ENCODE data around the gene FKBP9. TPM values are rescaled to one million over a fixed set of nuclear protein-coding genes. Genes with fewer than 3 reads are reported as not detected.

The FKBP9 gene
- polyA plus RNA-seq, 1 donor (not counting 4 experiments of a cell fraction or from before 2014, with no cell fraction given), result 92.2 TPM

DNA sequence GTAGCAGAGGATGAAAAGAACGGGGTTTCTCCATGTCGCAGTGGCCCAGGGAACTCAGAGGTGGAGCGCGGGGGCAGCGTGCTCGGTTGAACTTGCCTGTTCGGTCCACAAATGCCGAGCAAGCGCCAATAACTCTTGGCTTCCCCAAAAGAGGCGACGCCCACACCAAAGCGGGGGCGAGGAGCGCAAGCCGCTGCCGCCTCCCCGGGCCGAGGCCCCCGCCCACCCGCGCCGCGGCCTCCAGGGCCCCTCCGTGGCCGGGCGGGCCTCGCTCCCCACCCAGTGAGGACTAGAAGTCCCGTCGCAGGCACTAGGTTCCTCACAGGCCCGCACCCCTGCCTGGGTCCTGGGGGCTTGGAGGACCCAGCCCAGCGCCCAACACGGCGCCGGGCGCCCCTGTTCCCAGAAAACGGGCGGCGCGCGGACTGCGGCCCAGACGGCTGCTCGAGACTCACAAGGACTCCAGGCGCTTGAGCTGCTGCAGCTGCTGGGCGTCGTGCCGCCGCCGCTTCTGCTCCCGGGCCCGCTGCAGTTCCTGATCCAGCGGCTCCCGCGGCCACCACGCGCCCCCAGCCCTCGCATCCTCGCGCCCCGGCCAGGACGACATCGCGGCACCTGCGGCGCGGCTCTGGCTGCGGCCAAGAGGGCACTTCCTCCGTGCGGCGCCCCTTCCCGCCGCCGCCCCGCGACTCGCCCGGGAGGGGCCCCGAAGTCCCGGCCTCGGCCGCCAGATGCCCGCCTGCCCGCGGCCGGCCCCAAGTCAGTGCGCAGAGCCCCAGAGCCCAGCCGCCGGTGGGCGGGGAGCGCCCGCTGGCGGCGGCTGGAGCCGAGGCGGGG is 14.6 kb upstream of the FKBP9 start:
- DNase-seq (ENCODE audit: low read depth, low spot score) (no peak), FAIRE-seq (no peak)
- H3K9me1 ChIP-seq (ENCODE audit: control insufficient read depth, extremely low read depth, insufficient read depth, low read length), result no peaks in the 10 kb centered on the region
- H3K4me1 ChIP-seq (ENCODE audit: control insufficient read depth, extremely low read depth, insufficient read depth, low read length), result no peaks in the 10 kb centered on the region
- peak overlapping the region; percentile 76 for H3K27ac ChIP-seq (ENCODE audit: control insufficient read depth, insufficient read depth, low read length)
- H3K9me3 ChIP-seq (ENCODE audit: control insufficient read depth, low read depth, low read length), result no peaks in the 10 kb centered on the region
- no peak for TF ChIP-seq EZH2 (IDR thresholded peaks at IDR 0.05; ENCODE audit: low read length)
- TF ChIP-seq, protein P1, sequence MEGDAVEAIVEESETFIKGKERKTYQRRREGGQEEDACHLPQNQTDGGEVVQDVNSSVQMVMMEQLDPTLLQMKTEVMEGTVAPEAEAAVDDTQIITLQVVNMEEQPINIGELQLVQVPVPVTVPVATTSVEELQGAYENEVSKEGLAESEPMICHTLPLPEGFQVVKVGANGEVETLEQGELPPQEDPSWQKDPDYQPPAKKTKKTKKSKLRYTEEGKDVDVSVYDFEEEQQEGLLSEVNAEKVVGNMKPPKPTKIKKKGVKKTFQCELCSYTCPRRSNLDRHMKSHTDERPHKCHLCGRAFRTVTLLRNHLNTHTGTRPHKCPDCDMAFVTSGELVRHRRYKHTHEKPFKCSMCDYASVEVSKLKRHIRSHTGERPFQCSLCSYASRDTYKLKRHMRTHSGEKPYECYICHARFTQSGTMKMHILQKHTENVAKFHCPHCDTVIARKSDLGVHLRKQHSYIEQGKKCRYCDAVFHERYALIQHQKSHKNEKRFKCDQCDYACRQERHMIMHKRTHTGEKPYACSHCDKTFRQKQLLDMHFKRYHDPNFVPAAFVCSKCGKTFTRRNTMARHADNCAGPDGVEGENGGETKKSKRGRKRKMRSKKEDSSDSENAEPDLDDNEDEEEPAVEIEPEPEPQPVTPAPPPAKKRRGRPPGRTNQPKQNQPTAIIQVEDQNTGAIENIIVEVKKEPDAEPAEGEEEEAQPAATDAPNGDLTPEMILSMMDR (optimal IDR thresholded peaks at IDR 0.05 in 1 of 3, IDR thresholded peaks at IDR 0.05 in 1 of 3, conservative IDR thresholded peaks at IDR 0.05 in 1 of 3; ENCODE audit: extremely low read depth in 1 of 3, insufficient read depth in 2 of 3, low read length in 3 of 3), result peak in 2 of 3 experiments; percentile 54 to 67
- peak overlapping the region; percentile 77 to 94 (median 88) for H3K4me3 ChIP-seq (ENCODE audit: control insufficient read depth in 2 of 3, extremely low read depth in 1 of 3, insufficient read depth in 2 of 3, low read depth in 1 of 3, low read length in 3 of 3)
- peak overlapping the region; percentile 98 for H3K4me2 ChIP-seq (ENCODE audit: control insufficient read depth, extremely low read depth, insufficient read depth, low read depth, low read length)
- dilution Hi-C loops (cut with MboI; ENCODE audit: extremely low pct_ligation_motif_present, low sequenced_read_pairs), result no loop called here
- H3K9ac ChIP-seq (ENCODE audit: control insufficient read depth, extremely low read depth, insufficient read depth, low read length), result peak overlapping the region; percentile 83
- no peaks in the 10 kb centered on the region for H4K20me1 ChIP-seq (ENCODE audit: control insufficient read depth, extremely low read depth, insufficient read depth, low read length)
- H3K79me2 ChIP-seq (ENCODE audit: control insufficient read depth, insufficient read depth, low read length), result peaks cover 33% of the 10 kb centered on the region
- peak overlapping the region; percentile 95 for H2AFZ ChIP-seq (ENCODE audit: control insufficient read depth, low read length)
- H3K27me3 ChIP-seq (ENCODE audit: control insufficient read depth, extremely low read depth, insufficient read depth, low read length), result no peaks in the 10 kb centered on the region
- peaks cover 0 to 1% of the 10 kb centered on the region in 2 experiments for H3K36me3 ChIP-seq (ENCODE audit: control insufficient read depth in 2 of 2, extremely low read depth in 1 of 2, insufficient read depth in 2 of 2, low read length in 2 of 2)

DNA sequence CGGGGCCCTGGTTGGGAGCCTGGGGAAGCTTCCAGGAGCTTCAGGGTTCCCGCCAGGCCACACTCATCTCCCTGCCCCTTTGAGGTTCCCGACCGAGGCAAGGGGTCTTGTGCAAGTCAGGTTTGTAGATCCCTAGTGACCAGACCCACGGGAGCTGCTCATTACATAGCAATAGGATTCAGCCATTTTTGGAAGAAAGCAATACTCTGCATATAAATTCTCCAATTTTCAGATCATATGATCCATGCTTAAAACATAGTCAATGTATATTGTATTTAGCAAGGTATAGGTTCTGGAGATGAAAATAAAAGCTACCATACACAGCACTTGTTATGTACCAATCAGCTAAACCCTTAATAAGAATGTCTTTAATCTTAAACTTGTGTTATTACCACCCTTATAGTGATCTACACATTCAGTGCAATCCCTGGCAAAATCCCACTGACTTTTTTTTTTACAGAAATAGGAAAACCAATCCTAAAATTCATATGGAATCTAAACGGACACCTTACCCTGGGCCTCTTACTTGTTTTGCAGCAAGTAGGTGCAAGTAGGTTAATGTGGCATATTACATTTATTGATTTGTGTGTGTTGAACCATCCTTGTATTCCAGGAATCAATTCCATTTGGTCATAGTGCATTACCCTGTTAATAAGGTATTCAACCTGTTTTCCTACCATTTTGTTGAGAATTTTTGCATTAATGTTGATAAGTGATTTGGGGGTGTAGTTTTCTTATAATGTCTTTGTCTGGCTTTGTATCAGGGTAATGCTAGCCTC is 13.8 kb upstream of the FKBP9 start:
- Histone ChIP-seq H3K9ac (ENCODE audit: control insufficient read depth, extremely low read depth, insufficient read depth, low read length) (peak overlapping the region; percentile 83), H3K4me1 (ENCODE audit: control insufficient read depth, extremely low read depth, insufficient read depth, low read length) (no peaks in the 10 kb centered on the region), H4K20me1 (ENCODE audit: control insufficient read depth, extremely low read depth, insufficient read depth, low read length) (no peaks in the 10 kb centered on the region), H3K9me3 (ENCODE audit: control insufficient read depth, low read depth, low read length) (peaks cover 4% of the 10 kb centered on the region), H3K4me2 (ENCODE audit: control insufficient read depth, extremely low read depth, insufficient read depth, low read depth, low read length) (peak overlapping the region; percentile 98), H3K27me3 (ENCODE audit: control insufficient read depth, extremely low read depth, insufficient read depth, low read length) (no peaks in the 10 kb centered on the region), H3K36me3 (ENCODE audit: control insufficient read depth in 2 of 2, extremely low read depth in 1 of 2, insufficient read depth in 2 of 2, low read length in 2 of 2) (peaks cover 0 to 1% of the 10 kb centered on the region in 2 experiments), H3K27ac (ENCODE audit: control insufficient read depth, insufficient read depth, low read length) (no peak overlapping the region), H3K9me1 (ENCODE audit: control insufficient read depth, extremely low read depth, insufficient read depth, low read length) (no peaks in the 10 kb centered on the region), H3K4me3 (ENCODE audit: control insufficient read depth in 2 of 3, extremely low read depth in 1 of 3, insufficient read depth in 2 of 3, low read depth in 1 of 3, low read length in 3 of 3) (peak overlapping the region; percentile 34 to 94 (median 77)), H3K79me2 (ENCODE audit: control insufficient read depth, insufficient read depth, low read length) (peaks cover 26% of the 10 kb centered on the region), H2AFZ (ENCODE audit: control insufficient read depth, low read length) (peak overlapping the region; percentile 66)
- TF ChIP-seq EZH2 (IDR thresholded peaks at IDR 0.05; ENCODE audit: low read length), result no peak
- TF ChIP-seq, protein P1 (optimal IDR thresholded peaks at IDR 0.05 in 1 of 3, IDR thresholded peaks at IDR 0.05 in 1 of 3, conservative IDR thresholded peaks at IDR 0.05 in 1 of 3; ENCODE audit: extremely low read depth in 1 of 3, insufficient read depth in 2 of 3, low read length in 3 of 3), result no peak
- dilution Hi-C loops (cut with MboI; ENCODE audit: extremely low pct_ligation_motif_present, low sequenced_read_pairs), result no loop called here
- no peak for FAIRE-seq
- DNase-seq (ENCODE audit: low read depth, low spot score), result no peak

Data from keratinocyte (primary cell).